ENCODE measurements around the gene LONP2.

GRCh38 chr16:48372744-48373143 lies 128.6 kb downstream of the LONP2 start:
- TF ChIP-seq CTCF (IDR thresholded peaks at IDR 0.05; ENCODE audit: insufficient read depth, low read depth, low read length) (no peak), EZH2 (IDR thresholded peaks at IDR 0.05; ENCODE audit: insufficient read depth, low read length) (no peak)

Measured in astrocyte (in vitro differentiated cells and primary cell).